ENCODE measurements around the gene TENM3.

TENM3 gene

GRCh38 chr4:182426901-182427300 is 183.7 kb downstream of the TENM3 start:
- CTCF ChIA-PET: no interaction called here
- DNase-seq (ENCODE audit: extremely low spot score): no peak
- TF ChIP-seq, protein P1, sequence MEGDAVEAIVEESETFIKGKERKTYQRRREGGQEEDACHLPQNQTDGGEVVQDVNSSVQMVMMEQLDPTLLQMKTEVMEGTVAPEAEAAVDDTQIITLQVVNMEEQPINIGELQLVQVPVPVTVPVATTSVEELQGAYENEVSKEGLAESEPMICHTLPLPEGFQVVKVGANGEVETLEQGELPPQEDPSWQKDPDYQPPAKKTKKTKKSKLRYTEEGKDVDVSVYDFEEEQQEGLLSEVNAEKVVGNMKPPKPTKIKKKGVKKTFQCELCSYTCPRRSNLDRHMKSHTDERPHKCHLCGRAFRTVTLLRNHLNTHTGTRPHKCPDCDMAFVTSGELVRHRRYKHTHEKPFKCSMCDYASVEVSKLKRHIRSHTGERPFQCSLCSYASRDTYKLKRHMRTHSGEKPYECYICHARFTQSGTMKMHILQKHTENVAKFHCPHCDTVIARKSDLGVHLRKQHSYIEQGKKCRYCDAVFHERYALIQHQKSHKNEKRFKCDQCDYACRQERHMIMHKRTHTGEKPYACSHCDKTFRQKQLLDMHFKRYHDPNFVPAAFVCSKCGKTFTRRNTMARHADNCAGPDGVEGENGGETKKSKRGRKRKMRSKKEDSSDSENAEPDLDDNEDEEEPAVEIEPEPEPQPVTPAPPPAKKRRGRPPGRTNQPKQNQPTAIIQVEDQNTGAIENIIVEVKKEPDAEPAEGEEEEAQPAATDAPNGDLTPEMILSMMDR (IDR thresholded peaks at IDR 0.05; ENCODE audit: control extremely low read depth, extremely low read depth, low read depth, missing control alignments): no peak

GRCh38 chr4:182427554-182427953 is 184.4 kb downstream of the TENM3 start:
- TF ChIP-seq, protein P1 (IDR thresholded peaks at IDR 0.05; ENCODE audit: control extremely low read depth, extremely low read depth, low read depth, missing control alignments): no peak
- ChIA-PET POLR2A (no interaction called here), CTCF (no interaction called here)
- no peak for DNase-seq (ENCODE audit: extremely low spot score)

More at GRCh38 chr4:182426901-182427300, 183.7 kb downstream of the TENM3 start:
- POLR2A ChIA-PET: no interaction called here

- TF ChIP-seq, protein P1 (IDR thresholded peaks at IDR 0.05; ENCODE audit: control extremely low read depth, extremely low read depth, low read depth, missing control alignments): no peak
- DNase-seq (ENCODE audit: extremely low spot score): no peak
- ChIA-PET CTCF (no interaction called here), POLR2A (no interaction called here)
Observed at GRCh38 chr4:182429896-182430295, 186.7 kb downstream of the TENM3 start.

- DNase-seq (ENCODE audit: extremely low spot score): no peak
- TF ChIP-seq, protein P1 (IDR thresholded peaks at IDR 0.05; ENCODE audit: control extremely low read depth, extremely low read depth, low read depth, missing control alignments): no peak
- CTCF ChIA-PET: no interaction called here
- POLR2A ChIA-PET: no interaction called here
Observed at GRCh38 chr4:182432819-182433218, 189.6 kb downstream of the TENM3 start.

- ChIA-PET CTCF (no interaction called here), POLR2A (no interaction called here)
- no peak for DNase-seq (ENCODE audit: extremely low spot score)
- TF ChIP-seq, protein P1 (IDR thresholded peaks at IDR 0.05; ENCODE audit: control extremely low read depth, extremely low read depth, low read depth, missing control alignments): no peak
Observed at GRCh38 chr4:182434720-182435119, 191.5 kb downstream of the TENM3 start.

DNA sequence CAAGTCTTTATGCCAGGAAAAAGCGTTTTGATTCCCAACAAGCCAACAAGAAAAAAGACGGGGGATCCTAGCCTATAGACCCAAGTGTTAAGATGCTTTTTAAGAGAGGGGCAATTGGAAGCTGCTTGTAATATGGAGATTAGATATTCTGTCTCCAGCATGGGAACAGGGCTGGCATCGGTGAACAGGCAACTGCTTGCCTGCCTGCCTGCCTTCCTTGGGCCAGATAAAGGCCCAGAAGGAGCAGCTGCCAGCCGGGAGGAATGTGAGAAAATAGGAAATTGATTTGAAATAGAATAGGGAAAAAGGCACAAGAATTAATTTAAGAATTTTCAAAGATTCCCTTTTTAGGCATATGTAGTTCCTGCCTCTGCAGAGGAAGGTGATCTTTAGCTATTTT is 192.2 kb downstream of the TENM3 start:
- ChIA-PET CTCF (no interaction called here), POLR2A (no interaction called here)
- no peak for DNase-seq (ENCODE audit: extremely low spot score)
- TF ChIP-seq, protein P1 (IDR thresholded peaks at IDR 0.05; ENCODE audit: control extremely low read depth, extremely low read depth, low read depth, missing control alignments): no peak

GRCh38 chr4:182443070-182443469 is 199.9 kb downstream of the TENM3 start:
- DNase-seq (ENCODE audit: extremely low spot score): no peak
- TF ChIP-seq, protein P1 (IDR thresholded peaks at IDR 0.05; ENCODE audit: control extremely low read depth, extremely low read depth, low read depth, missing control alignments): peak; percentile 20
- CTCF ChIA-PET: interaction anchor here (1.3 kb wide), 1 partner anchor 17 kb away, joined by 3 read pairs; no protein-coding TSS in a partner anchor
- POLR2A ChIA-PET: no interaction called here

All from GM10248 (cell line).